ENCODE data around the gene ZDHHC14. TPM values are rescaled to one million over a fixed set of nuclear protein-coding genes. Genes with fewer than 3 reads are reported as not detected.

ZDHHC14 gene
- total and polyA plus RNA-seq, 2 experiments from 2014 or later = 3.0 to 7.4 TPM

- no peaks in the 10 kb centered on the region for H3K36me3 ChIP-seq (ENCODE audit: insufficient read depth)
- H2AFZ ChIP-seq = no peak overlapping the region
- no peaks in the 10 kb centered on the region for H3F3A ChIP-seq (replicated peaks; ENCODE audit: low read depth)
- H3K27ac ChIP-seq (ENCODE audit: low read depth) = no peak overlapping the region
- Mint-ChIP-seq H3K9me3 (no peaks in the 10 kb centered on the region), H3K36me3 (ENCODE audit: low read depth) (no peaks in the 10 kb centered on the region), H3K27me3 (ENCODE audit: insufficient read depth, low read depth, poor library complexity) (no peaks in the 10 kb centered on the region), H3K27ac (no peak overlapping the region), H3K4me1 (peaks cover 1% of the 10 kb centered on the region), H3K4me3 (no peak overlapping the region)
- H3K4me3 ChIP-seq = no peak overlapping the region
- H3K4me2 ChIP-seq = no peak overlapping the region
- ATAC-seq (no peak), DNase-seq (ENCODE audit: low spot score) (no peak)
- H4K20me1 ChIP-seq (replicated peaks; ENCODE audit: insufficient read depth) = no peaks in the 10 kb centered on the region
- H3K27me3 ChIP-seq (ENCODE audit: insufficient read depth) = no peaks in the 10 kb centered on the region
- no peaks in the 10 kb centered on the region for H3K9me2 ChIP-seq (ENCODE audit: insufficient read depth)
- TF ChIP-seq POLR2AphosphoS5 (IDR thresholded peaks at IDR 0.05; ENCODE audit: low read depth) (no peak), CREB1 (CRISPR knock-in tag; IDR thresholded peaks at IDR 0.05; ENCODE audit: low read depth) (no peak), NANOG (IDR thresholded peaks at IDR 0.05; ENCODE audit: borderline replicate concordance) (no peak), STAT1 (IDR thresholded peaks at IDR 0.05; ENCODE audit: unreplicated experiment) (no peak), ZNF331 (CRISPR knock-in tag; IDR thresholded peaks at IDR 0.05; ENCODE audit: low read depth) (no peak), EZH2phosphoT487 (IDR thresholded peaks at IDR 0.05; ENCODE audit: unreplicated experiment) (no peak), CTCF (conservative IDR thresholded peaks at IDR 0.05; ENCODE audit: low read depth in 2 of 2) (no peak), ZNF462 (CRISPR knock-in tag; IDR thresholded peaks at IDR 0.05) (no peak), REST (IDR thresholded peaks at IDR 0.05; ENCODE audit: unreplicated experiment) (no peak), EZH2 (IDR thresholded peaks at IDR 0.05; ENCODE audit: low read depth, unreplicated experiment) (no peak), ZNF114 (CRISPR knock-in tag; IDR thresholded peaks at IDR 0.05) (no peak), JUNB (IDR thresholded peaks at IDR 0.05; ENCODE audit: unreplicated experiment) (no peak)
- TF ChIP-seq, protein P1, sequence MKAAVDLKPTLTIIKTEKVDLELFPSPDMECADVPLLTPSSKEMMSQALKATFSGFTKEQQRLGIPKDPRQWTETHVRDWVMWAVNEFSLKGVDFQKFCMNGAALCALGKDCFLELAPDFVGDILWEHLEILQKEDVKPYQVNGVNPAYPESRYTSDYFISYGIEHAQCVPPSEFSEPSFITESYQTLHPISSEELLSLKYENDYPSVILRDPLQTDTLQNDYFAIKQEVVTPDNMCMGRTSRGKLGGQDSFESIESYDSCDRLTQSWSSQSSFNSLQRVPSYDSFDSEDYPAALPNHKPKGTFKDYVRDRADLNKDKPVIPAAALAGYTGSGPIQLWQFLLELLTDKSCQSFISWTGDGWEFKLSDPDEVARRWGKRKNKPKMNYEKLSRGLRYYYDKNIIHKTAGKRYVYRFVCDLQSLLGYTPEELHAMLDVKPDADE (IDR thresholded peaks at IDR 0.05) = no peak
- H3K4me1 ChIP-seq (ENCODE audit: insufficient read depth) = no peaks in the 10 kb centered on the region
- H3K79me2 ChIP-seq (replicated peaks; ENCODE audit: insufficient read depth) = no peaks in the 10 kb centered on the region
Measured at GRCh38 chr6:157675831-157676230, 294.8 kb downstream of the ZDHHC14 start.
